ENCODE results near the gene RANBP10. TPM values are rescaled to one million over a fixed set of nuclear protein-coding genes. Genes with fewer than 3 reads are reported as not detected.

The RANBP10 gene
- total RNA-seq, 1 experiment from 2014 or later: 17.2 TPM

- Mint-ChIP-seq H3K4me1 (ENCODE audit: insufficient read depth, unreplicated experiment) (peaks cover 28% of the 10 kb centered on the region), H3K27me3 (ENCODE audit: insufficient read depth, unreplicated experiment) (no peaks in the 10 kb centered on the region), H3K9me3 (ENCODE audit: unreplicated experiment) (no peaks in the 10 kb centered on the region), H3K36me3 (ENCODE audit: insufficient read depth, unreplicated experiment) (no peaks in the 10 kb centered on the region), H3K4me3 (ENCODE audit: unreplicated experiment) (no peak overlapping the region), H3K27ac (ENCODE audit: low read depth, unreplicated experiment) (no peak overlapping the region)
- no peak for TF ChIP-seq CTCF (IDR thresholded peaks at IDR 0.05; ENCODE audit: unreplicated experiment)
- intact Hi-C loops (cut with micrococcal nuclease): no loop called here
- ChIA-PET CTCF (interaction anchor here (0.6 to 1.9 kb wide), 3 partner anchors 42 to 100 kb away, joined by 4 read pairs; no protein-coding TSS in a partner anchor), POLR2A (no interaction called here)
- no TSS peak for BruUV-seq (replicated peaks)
- DNase-seq (ENCODE audit: unreplicated experiment): no peak
Measured at GRCh38 chr16:67714522-67714921, 91.8 kb downstream of the RANBP10 start.

GRCh38 chr16:67713647-67714273 is 92.6 kb downstream of the RANBP10 start:
- no peak for TF ChIP-seq CTCF (IDR thresholded peaks at IDR 0.05; ENCODE audit: unreplicated experiment)
- H3K27ac Mint-ChIP-seq (ENCODE audit: low read depth, unreplicated experiment): no peak overlapping the region
- ChIA-PET CTCF (no interaction called here), POLR2A (no interaction called here)
- no TSS peak for BruUV-seq (replicated peaks)
- no peak for DNase-seq (ENCODE audit: unreplicated experiment)
- H3K9me3 Mint-ChIP-seq (ENCODE audit: unreplicated experiment): no peaks in the 10 kb centered on the region
- no peak overlapping the region for H3K4me3 Mint-ChIP-seq (ENCODE audit: unreplicated experiment)
- intact Hi-C loops (cut with micrococcal nuclease): no loop called here
- H3K27me3 Mint-ChIP-seq (ENCODE audit: insufficient read depth, unreplicated experiment): no peaks in the 10 kb centered on the region
- H3K36me3 Mint-ChIP-seq (ENCODE audit: insufficient read depth, unreplicated experiment): no peaks in the 10 kb centered on the region
- H3K4me1 Mint-ChIP-seq (ENCODE audit: insufficient read depth, unreplicated experiment): peaks cover 27% of the 10 kb centered on the region

- CTCF ChIA-PET: no interaction called here
- intact Hi-C loops (cut with micrococcal nuclease): no loop called here
Measured at GRCh38 chr16:67710607-67711006, 95.8 kb downstream of the RANBP10 start.

GRCh38 chr16:67709050-67709449 is 97.3 kb downstream of the RANBP10 start:
- no peak for TF ChIP-seq CTCF (IDR thresholded peaks at IDR 0.05; ENCODE audit: unreplicated experiment)
- Mint-ChIP-seq H3K27ac (ENCODE audit: low read depth, unreplicated experiment) (no peak overlapping the region), H3K9me3 (ENCODE audit: unreplicated experiment) (no peaks in the 10 kb centered on the region), H3K4me3 (ENCODE audit: unreplicated experiment) (no peak overlapping the region), H3K36me3 (ENCODE audit: insufficient read depth, unreplicated experiment) (no peaks in the 10 kb centered on the region), H3K27me3 (ENCODE audit: insufficient read depth, unreplicated experiment) (no peaks in the 10 kb centered on the region), H3K4me1 (ENCODE audit: insufficient read depth, unreplicated experiment) (peaks cover 18% of the 10 kb centered on the region)
- intact Hi-C loops (cut with micrococcal nuclease): no loop called here
- DNase-seq (ENCODE audit: unreplicated experiment): no peak
- ChIA-PET CTCF (interaction anchor here (1.4 kb wide), 1 partner anchor 147 kb away, joined by 4 read pairs; the partner anchor contains the start of gene CTCF), POLR2A (interaction anchor here (0.6 kb wide), 1 partner anchor 1935 kb away, joined by 4 read pairs; no protein-coding TSS in a partner anchor)
- BruUV-seq (replicated peaks): no TSS peak

More at GRCh38 chr16:67710607-67711006, 95.8 kb downstream of the RANBP10 start:
- Mint-ChIP-seq H3K4me1 (ENCODE audit: insufficient read depth, unreplicated experiment) (peaks cover 18% of the 10 kb centered on the region), H3K27ac (ENCODE audit: low read depth, unreplicated experiment) (no peak overlapping the region), H3K9me3 (ENCODE audit: unreplicated experiment) (no peaks in the 10 kb centered on the region), H3K4me3 (ENCODE audit: unreplicated experiment) (no peak overlapping the region), H3K36me3 (ENCODE audit: insufficient read depth, unreplicated experiment) (no peaks in the 10 kb centered on the region), H3K27me3 (ENCODE audit: insufficient read depth, unreplicated experiment) (no peaks in the 10 kb centered on the region)
- POLR2A ChIA-PET: interaction anchor here (2.0 kb wide), 1 partner anchor 9 kb away, joined by 4 read pairs; no protein-coding TSS in a partner anchor
- no peak for DNase-seq (ENCODE audit: unreplicated experiment)
- no TSS peak for BruUV-seq (replicated peaks)
- TF ChIP-seq CTCF (IDR thresholded peaks at IDR 0.05; ENCODE audit: unreplicated experiment): no peak

All from MCF 10A (cell line).